HG03457 (cell line): ENCODE results near the gene LTK.
A peak's percentile ranks its signal among the peaks of the same experiment; 100 is the strongest.

Experiments used
- ATAC-seq: cut with Tn5 transposase; IDR thresholded peaks from one replicate; pipeline ENCODE4 v1.9.1; 2021; ENCODE audit warnings: moderate number of reproducible peaks; ENCODE audit not compliant: unreplicated experiment

The LTK gene

GRCh38 chr15:41499109-41499851, 14.3 kb downstream of the LTK start:
- ATAC-seq = no peak

GRCh38 chr15:41498657-41499056, 15.0 kb downstream of the LTK start:
- ATAC-seq = no peak

GRCh38 chr15:41495736-41496599, 17.7 kb downstream of the LTK start:
- no peak for ATAC-seq

GRCh38 chr15:41494922-41495735, 18.5 kb downstream of the LTK start:
- no peak for ATAC-seq

- peak; percentile 16 for ATAC-seq
Observed at GRCh38 chr15:41494190-41494921, 19.3 kb downstream of the LTK start.

GRCh38 chr15:41493902-41494189, 19.8 kb downstream of the LTK start:
- peak; percentile 11 for ATAC-seq

- ATAC-seq = peak; percentile 47
Observed at GRCh38 chr15:41493205-41493901, 20.3 kb downstream of the LTK start, which contains the start of gene ITPKA. Gene ITPKA, plus strand, starts transcription at chr15:41493874. Its CDS starts 54 bp downstream, at chr15:41493928.

- no peak for ATAC-seq
Observed at GRCh38 chr15:41492597-41493204, 20.9 kb downstream of the LTK start.

GRCh38 chr15:41491889-41492288, 21.7 kb downstream of the LTK start:
- no peak for ATAC-seq

- ATAC-seq = no peak
Observed at GRCh38 chr15:41490355-41490754, 23.3 kb downstream of the LTK start.

GRCh38 chr15:41489641-41490040, 24.0 kb downstream of the LTK start:
- ATAC-seq = no peak

GRCh38 chr15:41487802-41488201, 25.8 kb downstream of the LTK start:
- no peak for ATAC-seq

GRCh38 chr15:41487381-41487780, 26.2 kb downstream of the LTK start:
- no peak for ATAC-seq

- ATAC-seq = no peak
Observed at GRCh38 chr15:41486286-41486685, 27.3 kb downstream of the LTK start.

GRCh38 chr15:41484937-41485625, 28.5 kb downstream of the LTK start:
- ATAC-seq = no peak

- ATAC-seq = no peak
Observed at GRCh38 chr15:41483519-41483918, 30.1 kb downstream of the LTK start.

GRCh38 chr15:41483115-41483514, 30.5 kb downstream of the LTK start:
- no peak for ATAC-seq

GRCh38 chr15:41482110-41482877, 31.3 kb downstream of the LTK start:
- ATAC-seq = no peak
